Glomerular visceral epithelial cell (primary cell): ENCODE measurements around the gene ANKRD12.
"Not testable (repeated sequence)": the region's sequence is repeated elsewhere in the genome, so short reads cannot be mapped to it uniquely, and the experiment has no call there.

ENCODE experiments used
- DNase-seq: peaks from one replicate; pipeline ENCODE4 v3.0.0-alpha.2; 2016; ENCODE audit errors: extremely low spot score

The ANKRD12 gene

GRCh38 chr18:9136315-9137155 lies at the start of gene ANKRD12:
Gene ANKRD12 (plus strand): TSS chr18:9136781. CDS start chr18:9182433, 45,652 bp downstream.
- DNase-seq = peak; percentile 99

DNA sequence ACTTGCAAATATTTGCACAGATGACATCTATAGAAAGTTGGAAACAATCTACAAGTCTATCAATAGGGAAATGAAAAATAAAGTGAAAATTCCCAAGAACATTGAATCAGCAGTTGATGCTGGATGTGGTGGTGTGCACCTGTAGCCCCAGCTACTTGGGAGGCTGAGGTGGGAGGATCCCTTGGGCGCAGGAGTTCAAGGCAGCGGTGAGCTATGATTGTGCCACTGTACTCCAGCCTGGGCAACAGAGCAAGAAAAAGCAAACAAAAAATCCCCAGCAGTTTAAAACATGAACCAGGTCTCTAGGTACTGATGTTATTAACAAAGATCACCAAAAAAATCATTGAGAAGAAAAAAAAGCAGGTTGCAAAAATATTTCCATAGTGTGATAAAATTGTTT lies 49.4 kb upstream of the ANKRD12 start:
- DNase-seq = no peak

- DNase-seq = no peak
These were observed 48.3 kb upstream of the ANKRD12 start for GRCh38 chr18:9088252-9088651.

- DNase-seq = not testable (repeated sequence)
These were observed 47.9 kb upstream of the ANKRD12 start for GRCh38 chr18:9088727-9089126.

- no peak for DNase-seq
These were observed 46.0 kb upstream of the ANKRD12 start for GRCh38 chr18:9090578-9090977.

DNA sequence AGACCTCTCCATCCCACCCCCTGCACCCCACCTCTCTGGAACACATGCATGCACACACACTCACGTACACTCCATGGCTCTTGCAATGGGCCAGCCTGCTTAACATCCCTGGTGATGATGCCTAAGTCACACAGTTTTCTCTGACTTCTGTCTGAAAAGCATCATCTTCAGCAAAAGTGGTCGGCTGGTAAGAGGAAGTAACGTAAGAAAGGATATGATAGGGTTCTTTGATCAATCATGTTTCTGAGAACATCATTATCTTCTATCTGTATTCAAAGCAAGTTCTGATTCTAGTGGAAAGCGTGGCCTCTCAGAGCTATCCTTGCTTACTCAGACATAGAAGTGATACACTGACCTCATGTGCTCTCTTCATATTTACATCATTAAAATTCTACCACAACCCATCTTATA lies 45.5 kb upstream of the ANKRD12 start:
- DNase-seq = no peak

- DNase-seq = no peak
These were observed 43.9 kb upstream of the ANKRD12 start for GRCh38 chr18:9092665-9093064.

- not testable (repeated sequence) for DNase-seq
These were observed 43.5 kb upstream of the ANKRD12 start for GRCh38 chr18:9093109-9093508.

DNA sequence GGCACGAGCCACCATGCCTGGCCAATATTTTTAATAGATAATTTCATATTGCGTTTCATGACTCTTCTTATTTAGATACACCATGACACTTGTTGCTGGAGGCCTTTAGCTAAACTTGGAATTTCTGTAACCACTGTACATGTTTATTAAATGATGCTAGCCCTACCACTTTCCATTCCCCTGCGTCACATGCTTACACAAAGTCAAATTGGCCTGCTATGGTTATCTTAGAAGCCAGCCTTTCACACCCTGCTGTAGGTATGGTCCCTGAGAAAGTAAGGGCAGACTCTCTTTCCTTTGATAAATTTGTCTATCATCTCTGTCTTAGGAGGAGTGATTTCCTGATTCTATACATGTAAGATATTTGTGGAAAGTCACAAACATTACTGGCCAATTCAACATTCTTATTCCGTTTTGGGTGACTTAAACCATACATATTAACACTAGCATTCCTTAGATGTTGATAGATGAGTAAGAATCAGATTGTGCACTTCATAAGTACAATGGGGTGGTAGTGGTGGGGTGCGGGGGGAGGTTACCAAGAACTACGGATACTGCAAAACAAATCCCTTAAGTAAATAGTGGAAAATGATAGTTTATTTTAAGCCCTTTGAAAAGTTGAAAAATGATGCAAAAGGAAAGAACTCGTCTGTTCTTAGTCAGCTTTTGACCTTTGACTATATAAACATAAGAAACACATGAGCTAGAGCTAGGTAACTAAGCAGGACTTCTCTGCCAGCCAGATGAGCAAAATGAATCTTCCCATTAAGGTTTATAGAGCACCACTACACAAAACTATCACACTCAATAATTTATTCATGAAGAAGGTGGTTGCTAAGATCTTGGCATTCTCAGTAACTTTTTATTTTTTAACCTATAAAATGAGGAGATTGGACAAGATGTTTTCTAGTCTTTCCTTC lies 42.0 kb upstream of the ANKRD12 start:
- no peak for DNase-seq

DNA sequence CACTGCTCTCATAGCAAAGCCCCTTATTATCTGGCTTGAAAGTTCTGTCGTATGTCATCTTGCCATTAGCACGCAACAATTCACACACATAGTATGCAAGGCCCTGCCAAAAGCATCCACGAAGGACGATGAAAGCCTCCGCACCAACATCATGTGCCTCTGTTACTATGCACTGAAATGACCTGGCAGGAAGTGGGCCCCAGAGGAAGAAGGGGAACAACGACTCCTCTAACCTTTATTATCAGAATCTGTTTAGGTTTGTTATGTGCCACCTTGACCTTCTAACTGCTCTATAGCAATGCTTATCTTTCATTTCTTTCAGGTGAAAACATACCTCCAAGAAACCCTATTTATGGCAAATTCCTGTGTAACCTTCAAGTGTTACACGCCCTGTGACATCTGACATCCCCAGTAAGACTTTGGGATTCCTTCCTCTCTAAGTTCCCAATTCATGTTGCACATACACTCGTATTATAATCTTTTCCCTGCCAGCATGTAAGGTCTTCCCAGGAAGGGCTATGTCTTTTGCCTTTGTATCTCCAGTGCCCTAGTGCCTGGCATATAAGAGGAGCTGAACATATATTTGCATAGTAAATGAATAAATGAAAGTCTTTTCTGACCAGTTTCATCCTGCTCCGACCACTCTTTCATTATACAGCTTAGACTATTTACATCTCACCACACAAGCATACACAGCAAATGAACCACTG lies 41.1 kb upstream of the ANKRD12 start:
- no peak for DNase-seq

- DNase-seq = no peak
These were observed 40.6 kb upstream of the ANKRD12 start for GRCh38 chr18:9096007-9096371.

DNA sequence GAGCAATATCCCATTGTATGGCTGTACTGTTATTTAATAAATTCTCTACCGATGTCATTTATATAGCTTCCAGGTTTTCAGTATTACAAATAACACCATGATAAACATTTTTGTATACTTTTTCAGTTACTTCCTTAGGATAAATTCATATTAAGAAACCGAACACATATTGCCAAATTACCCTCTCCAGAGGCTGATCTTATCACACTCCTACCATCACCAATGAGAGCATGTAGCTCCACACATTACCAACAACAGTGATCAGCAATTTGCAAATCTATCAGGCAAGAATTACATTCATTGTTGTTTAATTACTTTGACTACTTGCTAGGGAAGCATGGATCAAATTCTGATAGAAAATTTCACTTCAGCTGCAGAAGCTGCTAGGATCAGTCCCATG lies 39.9 kb upstream of the ANKRD12 start:
- no peak for DNase-seq

GRCh38 chr18:9097349-9097748 lies 39.2 kb upstream of the ANKRD12 start:
- DNase-seq = no peak

DNA sequence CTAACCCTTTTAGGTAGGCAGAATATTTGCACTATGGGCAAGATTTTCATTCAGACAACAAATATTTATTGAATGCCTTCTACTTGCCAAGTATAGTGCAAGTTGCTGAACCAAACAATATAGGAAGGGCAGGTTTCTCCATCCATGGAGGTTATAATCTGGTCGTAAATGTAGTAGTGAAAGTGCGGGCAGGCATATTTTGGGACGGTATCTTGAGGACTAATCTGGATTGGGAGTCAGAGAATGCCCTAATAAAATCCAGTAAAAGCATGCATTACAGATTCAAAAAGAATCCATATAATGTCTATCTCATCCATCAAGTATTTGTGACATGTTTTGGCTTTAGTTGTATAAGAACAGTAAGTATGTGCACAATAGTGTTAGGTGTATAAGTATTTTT lies 35.8 kb upstream of the ANKRD12 start:
- DNase-seq = no peak

DNA sequence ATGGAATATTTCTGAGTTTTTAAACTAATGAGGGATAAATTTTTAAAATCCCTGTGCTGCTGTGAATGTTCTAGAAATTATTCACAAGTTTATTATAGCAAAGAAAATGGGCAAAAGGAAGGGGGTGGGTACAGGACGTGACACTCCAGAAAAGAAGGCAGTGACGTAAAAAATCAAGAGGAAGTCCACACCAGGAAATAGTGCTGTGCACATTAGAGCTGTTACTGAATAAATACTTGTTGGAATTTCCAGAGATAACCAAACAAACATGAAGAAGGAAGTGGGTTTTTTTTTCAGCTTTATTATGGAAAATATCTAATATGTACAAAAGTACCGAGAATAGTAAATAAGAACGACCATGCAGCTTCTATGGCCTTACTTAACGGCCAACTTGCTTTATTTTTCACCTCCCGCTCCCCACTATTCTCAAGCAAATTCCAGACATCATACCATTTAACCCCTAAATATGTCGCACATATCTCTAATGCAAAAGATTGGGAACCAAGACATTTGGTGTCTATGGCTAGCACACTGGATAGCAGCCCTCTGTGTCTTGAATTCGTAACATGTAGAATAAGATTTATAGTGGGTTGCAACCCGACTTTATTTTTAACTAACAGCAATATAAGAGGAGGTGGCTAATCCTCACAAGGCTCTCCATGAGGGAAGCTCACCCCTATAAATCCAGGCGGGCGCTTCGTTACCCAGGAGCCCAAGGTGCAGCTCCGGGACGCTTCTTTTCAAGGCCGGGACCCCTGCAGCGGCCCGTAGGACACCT lies 34.7 kb upstream of the ANKRD12 start:
- peak; percentile 41 for DNase-seq

GRCh38 chr18:9102508-9103375 lies 33.8 kb upstream of the ANKRD12 start, which contains the start of gene NDUFV2:
Gene NDUFV2 (plus strand): TSS chr18:9102699. CDS start chr18:9102744, 45 bp downstream.
- peak; percentile 95 for DNase-seq

- DNase-seq = no peak
These were observed 33.2 kb upstream of the ANKRD12 start for GRCh38 chr18:9103376-9103873.

DNA sequence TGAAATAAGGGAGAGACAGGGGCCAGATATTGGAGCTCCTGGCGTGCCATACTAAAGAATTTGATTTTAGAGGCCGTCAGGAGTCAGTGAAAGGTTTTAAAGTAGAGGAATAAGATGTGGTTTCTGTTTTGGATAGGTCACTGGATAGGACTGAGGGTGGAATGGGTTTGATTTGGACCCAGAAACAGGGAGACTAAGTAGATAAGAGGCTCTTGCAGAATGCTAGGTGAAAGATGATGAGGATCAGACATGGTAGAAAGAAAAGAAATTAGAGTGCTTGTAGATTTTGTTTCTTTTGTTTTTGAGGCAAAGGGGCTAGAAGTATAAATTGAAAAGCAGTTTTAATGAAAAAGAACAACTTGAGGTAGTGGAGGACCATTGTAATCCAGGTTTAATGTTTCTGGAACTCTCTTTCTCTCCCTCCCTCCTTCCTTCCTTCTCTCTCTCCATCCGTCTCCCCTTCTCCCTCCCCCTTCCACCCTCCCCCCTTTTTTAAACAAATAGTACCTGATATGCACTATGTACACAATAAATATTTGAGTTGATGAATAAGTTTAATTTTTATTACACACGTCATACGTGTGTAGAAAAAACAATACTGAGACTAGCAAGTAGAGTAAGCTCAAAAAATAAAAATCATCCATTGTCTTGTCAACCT lies 32.2 kb upstream of the ANKRD12 start:
- DNase-seq = no peak

DNA sequence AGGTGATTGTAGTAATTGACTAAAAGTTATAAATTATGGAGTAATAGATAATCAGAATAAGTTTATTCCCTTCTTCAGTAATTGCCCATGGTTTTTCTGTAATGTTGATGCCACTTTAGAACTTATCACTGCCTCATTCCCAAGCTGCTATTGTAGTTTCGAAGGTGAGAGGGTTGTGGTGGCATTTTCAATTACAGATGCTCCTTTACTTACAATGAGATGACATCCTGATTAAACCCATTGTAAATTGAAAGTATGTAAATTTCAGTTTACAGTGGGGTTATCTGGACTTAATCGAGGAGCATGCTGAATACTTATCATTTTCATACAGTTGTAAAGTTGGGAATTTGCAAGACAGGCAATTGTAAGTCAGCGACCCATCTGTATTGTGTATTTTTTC lies 31.2 kb upstream of the ANKRD12 start:
- no peak for DNase-seq
